Fibroblast of skin of back (primary cell): ENCODE measurements around the gene CDYL. TPM values are rescaled to one million over a fixed set of nuclear protein-coding genes. Genes with fewer than 3 reads are reported as not detected.

ENCODE experiments used
- DNase-seq: peaks from one replicate; pipeline ENCODE4 v3.0.0-alpha.2; 2013
- polyA plus RNA-seq, 2 experiments: library from polyadenylated mRNA; unstranded; fragments of 120-200 nt; gene quantifications; one replicate each; pipeline ENCODE4 v1.2.1, GENCODE V29; 2013; ENCODE audit not compliant: insufficient read length in 2 of 2

CDYL gene, protein sequence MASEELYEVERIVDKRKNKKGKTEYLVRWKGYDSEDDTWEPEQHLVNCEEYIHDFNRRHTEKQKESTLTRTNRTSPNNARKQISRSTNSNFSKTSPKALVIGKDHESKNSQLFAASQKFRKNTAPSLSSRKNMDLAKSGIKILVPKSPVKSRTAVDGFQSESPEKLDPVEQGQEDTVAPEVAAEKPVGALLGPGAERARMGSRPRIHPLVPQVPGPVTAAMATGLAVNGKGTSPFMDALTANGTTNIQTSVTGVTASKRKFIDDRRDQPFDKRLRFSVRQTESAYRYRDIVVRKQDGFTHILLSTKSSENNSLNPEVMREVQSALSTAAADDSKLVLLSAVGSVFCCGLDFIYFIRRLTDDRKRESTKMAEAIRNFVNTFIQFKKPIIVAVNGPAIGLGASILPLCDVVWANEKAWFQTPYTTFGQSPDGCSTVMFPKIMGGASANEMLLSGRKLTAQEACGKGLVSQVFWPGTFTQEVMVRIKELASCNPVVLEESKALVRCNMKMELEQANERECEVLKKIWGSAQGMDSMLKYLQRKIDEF
- polyA plus RNA-seq (2013, experiment 1 of 2; ENCODE audit: insufficient read length): 28.4 TPM
- 25.9 TPM for polyA plus RNA-seq (2013, experiment 2 of 2; ENCODE audit: insufficient read length)

DNA sequence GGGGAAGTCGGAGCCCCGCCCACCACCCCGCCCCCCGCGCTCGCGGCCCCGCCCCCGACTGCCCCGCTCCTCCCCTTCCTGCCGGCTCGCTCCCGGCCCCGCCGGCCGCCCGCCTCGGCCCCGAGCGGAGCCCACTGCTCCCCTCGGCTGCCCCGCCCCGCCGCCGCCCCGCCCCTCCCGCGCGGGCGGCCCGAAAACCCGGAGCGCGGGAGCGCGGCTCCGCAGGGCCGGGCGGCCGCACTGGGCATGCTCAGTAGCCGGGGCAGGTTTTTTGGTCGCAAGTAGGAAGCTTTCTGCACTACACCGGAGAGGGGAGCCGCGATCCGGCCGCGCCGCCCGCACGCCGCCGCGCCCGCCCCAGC is at the start of gene CDYL:
Gene CDYL (plus strand): TSS at position 274 of the 362 bp plus-strand sequence. CDS start 380 bp downstream, outside the sequence.
- DNase-seq: peak; percentile 90

DNA sequence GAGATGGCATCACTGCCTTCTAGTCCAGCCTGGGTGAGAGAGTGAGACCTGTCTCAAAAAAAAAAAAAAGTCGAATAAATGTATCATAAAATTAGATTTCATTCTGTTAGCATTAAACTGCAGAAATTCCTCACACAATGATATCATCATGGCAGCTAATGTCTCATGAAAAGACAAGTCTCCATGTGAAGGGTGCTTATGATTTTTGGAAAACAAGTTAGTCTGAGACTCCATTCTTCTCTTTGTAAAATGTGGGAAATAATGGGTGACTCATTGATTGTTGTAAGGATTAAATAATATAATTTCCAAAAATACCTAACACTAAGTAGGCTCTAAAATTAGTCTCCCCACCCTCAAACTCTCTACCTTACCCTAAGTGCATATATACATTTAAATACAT is 49.6 kb upstream of the CDYL start:
- DNase-seq: no peak

DNA sequence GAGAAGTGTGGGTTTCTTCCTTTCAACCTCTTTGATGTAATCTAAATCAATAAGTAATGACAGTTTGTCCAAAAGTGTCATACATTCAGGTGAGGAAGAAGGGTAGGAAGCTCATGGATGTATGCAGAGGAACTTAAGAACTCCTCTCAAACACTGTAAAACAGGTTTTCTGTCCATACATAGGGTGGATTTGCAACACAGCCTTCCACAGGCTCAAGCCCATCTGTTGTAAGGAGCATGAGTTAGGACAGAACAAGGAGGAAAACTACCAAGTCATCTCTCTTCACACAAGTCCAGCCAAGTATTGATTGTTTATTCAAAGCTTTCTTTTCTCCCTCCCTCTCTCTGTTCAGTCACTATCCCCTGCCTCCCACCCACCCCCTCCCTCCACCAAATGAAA is 49.0 kb upstream of the CDYL start:
- DNase-seq: no peak

DNA sequence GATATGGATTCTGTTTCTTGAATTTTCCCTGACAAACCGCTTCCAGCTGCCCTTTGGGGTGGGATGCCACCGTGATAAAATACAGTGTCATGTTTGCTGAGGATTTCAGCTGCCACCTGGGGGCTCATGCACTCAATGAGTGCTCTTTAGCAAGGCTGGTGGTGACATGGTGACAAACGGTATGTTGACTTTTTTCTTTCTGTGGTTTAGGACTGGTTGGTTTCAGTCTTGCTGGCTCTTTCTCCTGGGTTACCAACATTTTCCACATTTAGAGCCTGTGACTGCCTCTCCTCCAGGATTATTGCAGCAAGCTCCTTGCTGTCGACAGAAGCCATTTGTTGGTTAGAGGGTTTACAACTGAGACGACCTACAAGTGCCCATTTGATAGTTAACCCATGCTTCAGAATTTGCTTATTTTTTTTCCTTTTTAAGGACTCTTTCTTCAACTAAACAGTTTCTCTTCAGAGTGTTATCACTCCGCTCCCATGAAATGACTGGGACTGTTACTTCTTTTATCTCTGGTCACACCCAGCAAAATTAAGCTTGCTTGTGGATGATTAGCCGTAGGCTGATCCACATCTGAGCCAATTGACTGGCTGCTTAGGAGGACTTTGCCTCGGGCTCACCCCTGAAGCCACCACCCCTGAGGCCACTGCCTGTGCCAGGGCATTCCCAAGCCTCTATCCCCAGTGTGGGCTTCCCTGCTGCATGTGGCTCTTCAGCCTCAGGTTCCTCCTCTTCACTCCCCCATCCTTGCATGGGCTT is 48.4 kb upstream of the CDYL start:
- peak; percentile 66 for DNase-seq

- DNase-seq: no peak
Observed at GRCh38 chr6:4728436-4728769, 47.8 kb upstream of the CDYL start.

DNA sequence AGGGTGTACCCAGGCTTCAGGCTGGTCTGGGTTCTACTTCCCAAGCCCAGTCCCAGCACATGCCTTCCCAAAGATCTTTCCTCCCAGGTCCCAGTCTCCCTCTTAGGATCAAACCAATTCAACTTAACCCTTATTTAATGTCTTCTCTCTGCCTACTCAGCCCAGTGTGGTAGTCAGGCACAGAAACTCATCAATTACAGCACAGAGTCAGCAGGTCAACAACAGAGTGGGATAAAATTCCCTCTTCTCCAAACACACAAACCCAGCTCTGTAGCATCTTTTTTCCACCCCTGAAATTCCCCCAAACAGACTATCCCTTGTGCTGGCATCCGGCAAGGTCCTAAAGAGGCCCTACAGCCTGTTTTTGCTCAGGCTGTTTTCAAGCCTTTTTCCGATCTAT is 47.3 kb upstream of the CDYL start:
- DNase-seq: no peak

- DNase-seq: no peak
Observed at GRCh38 chr6:4731996-4732395, 44.2 kb upstream of the CDYL start.

- DNase-seq: peak; percentile 98
Observed at GRCh38 chr6:4732691-4733315, 43.4 kb upstream of the CDYL start.

DNA sequence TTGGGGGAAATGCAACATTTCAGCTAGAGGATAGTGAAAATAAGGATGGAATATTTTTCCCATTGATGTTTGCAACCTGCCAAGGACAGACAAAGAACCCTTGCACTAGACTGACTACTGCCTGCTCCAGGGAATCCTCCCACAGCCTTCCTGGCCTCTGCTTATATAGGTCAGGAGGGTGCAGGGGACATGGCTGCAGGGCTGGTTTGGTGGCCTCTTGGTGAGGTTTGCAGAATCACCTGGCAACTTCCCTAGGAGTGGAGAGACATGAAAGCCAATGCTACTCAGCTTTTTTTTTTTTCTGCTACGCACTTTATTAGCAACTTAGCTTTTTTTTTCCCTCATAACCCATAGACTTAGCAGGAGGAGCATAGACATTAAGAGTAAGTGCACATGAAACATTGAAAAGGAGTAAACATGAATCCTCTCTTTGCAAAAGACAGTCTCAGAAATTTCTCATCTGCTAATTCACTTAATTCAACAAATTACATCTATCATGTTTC is 39.8 kb upstream of the CDYL start:
- no peak for DNase-seq

GRCh38 chr6:4740032-4740431 is 36.2 kb upstream of the CDYL start:
- no peak for DNase-seq

DNA sequence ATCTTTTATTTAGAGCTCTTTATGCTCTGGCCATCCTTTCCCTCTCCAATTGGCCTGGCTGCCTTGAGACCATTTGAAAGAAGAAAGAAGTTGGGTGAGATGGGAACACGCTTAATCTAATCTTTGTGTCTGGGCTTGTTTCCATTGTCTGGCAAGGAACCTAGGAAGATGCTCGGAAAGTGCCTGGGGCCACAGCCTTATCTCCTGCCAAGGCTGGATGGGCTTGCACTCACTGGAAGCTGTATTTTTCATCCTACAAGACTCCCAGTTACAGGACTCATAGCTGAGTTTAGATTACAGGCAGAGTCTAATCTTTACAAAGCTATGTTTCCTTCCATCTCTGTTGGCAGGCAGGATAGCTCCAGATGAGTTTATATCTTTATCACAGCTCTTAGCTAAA is 33.1 kb upstream of the CDYL start:
- DNase-seq: no peak

GRCh38 chr6:4743926-4744325 is 32.3 kb upstream of the CDYL start:
- DNase-seq: no peak

- no peak for DNase-seq
Observed at GRCh38 chr6:4747588-4747987, 28.6 kb upstream of the CDYL start.

DNA sequence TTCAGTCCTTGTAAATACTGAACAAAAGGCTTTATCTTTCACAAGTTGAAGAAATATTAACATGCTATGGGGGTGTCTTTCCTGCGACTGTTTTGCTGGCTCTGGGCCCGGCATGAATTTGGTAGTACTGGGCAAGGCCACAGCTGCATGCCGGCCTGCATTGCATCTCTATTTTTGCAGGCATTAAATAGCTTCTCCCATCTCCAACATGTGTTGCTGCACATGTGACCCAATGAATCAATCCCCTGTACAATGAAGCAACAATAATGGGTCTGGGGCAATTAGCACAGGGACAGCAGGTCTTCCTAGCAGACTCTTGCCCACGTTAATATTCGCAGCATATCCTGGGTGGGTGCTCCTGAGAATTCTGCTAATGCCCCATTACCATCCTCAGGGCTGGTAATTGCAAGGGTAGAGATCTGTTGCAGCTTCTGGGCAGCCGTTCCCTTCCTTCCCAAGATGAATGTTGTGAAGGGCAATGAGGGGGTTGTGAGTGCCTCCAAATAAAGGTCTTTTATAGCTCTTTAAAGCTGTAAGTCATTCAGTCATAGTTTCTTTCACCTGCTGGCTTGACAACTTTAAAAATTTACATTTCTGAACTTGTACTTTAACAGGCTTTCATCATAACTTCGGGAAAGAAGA is 24.3 kb upstream of the CDYL start:
- DNase-seq: no peak

- no peak for DNase-seq
Observed at GRCh38 chr6:4756247-4756646, 20.0 kb upstream of the CDYL start.

- DNase-seq: no peak
Observed at GRCh38 chr6:4759997-4760396, 16.2 kb upstream of the CDYL start.

DNA sequence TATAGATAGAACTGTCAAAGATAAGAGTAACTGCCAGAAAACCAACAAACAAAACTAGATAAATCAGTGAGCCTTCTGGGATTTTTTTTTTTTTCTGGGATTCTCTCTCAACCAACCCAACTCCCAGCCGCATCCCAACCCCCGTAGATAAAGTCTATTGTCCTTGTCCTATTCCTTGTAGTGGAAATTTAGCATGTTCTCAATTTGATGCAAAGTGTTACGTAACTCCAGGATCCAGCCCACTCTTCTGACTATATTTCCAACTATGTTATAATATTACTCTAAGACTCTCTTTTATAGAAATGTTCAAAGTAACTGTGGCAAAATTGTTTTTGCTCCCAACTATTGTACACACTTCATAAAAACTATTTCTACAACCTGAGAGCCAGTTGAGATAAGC is 15.4 kb upstream of the CDYL start:
- no peak for DNase-seq

DNA sequence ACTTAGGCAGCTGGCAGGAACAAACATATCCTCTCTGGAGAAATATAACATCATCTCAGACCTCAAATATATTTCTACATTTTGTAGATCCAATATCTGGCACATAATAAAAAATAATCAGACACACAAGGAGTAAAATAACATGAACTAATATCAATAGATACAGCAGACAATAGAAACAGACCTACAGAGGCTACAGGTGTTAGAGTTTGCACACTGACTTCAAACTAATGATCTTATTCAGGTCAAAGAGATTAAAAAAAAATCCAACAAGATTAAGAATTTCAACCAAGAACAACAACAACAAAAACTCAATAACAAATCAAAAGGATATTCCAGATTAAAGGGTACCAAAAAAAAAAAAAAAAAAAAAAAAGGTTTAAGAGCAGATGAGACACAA is 13.9 kb upstream of the CDYL start:
- DNase-seq: no peak

GRCh38 chr6:4763921-4764320 is 12.3 kb upstream of the CDYL start:
- DNase-seq: no peak

- DNase-seq: no peak
Observed at GRCh38 chr6:4768815-4769214, 7.4 kb upstream of the CDYL start.

DNA sequence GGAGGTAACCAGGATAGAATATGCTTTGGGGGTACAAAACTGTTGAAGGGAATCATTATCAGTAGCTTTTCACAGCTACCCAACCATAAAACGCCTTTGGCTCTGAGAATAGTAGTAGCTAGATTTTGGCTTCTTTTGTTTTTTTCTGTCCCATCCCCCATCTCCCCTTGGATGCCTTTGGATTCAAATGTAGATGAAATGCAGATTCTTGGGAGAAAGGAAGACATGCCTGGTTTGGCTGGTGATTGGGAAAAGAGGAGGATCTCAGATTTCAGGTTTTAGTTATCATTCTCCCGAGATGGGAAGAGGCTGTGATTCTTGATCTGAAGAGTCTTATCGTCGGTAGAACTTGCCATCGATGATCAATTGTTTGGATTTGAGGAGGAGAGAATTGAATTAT is 3.5 kb upstream of the CDYL start:
- DNase-seq: no peak

GRCh38 chr6:4773181-4773580 is 3.0 kb upstream of the CDYL start:
- DNase-seq: no peak

GRCh38 chr6:4774296-4774695 is 1.9 kb upstream of the CDYL start:
- DNase-seq: no peak
